SK-N-SH (cell line): Measurements from ENCODE around the gene PPP2R5C. TPM values are rescaled to one million over a fixed set of nuclear protein-coding genes. Genes with fewer than 3 reads are reported as not detected.

ENCODE experiments used
- CTCF ChIA-PET: fragments of 300-600, 350-600 bp; formaldehyde crosslinking; extraction: SDS; loops from one replicate; lab custom pipeline; 2021; lab: Yijun Ruan, JAX
- POLR2A ChIA-PET: fragments of 350-600 bp; sonication (Branson Sonifier 250); formaldehyde crosslinking; extraction: SDS; loops from one replicate; lab custom pipeline; 2020; ENCODE audit warnings: antibody characterized with exemption, inconsistent platforms; lab: Yijun Ruan, JAX
- DNase-seq: peaks from one replicate; pipeline ENCODE4 v3.0.0; 2012
- H2AFZ ChIP-seq: fragments of 200-600 bp; sonication (generic); 2 replicates; pipeline ENCODE4 v1.8.1; 2016; ENCODE audit warnings: antibody characterized with exemption, mild to moderate bottlenecking, low read depth
- H3F3A ChIP-seq: fragments of 200-600 bp; sonication (generic); replicated peaks from 2 replicates; pipeline ENCODE3; 2016; ENCODE audit warnings: antibody characterized with exemption, mild to moderate bottlenecking; ENCODE audit not compliant: insufficient read depth
- H3K27ac ChIP-seq, 2 experiments: fragments of 200-500 bp in 1 of 2; fragments of 200-600 bp in 1 of 2; sonication (Bioruptor generic) in 1 of 2; sonication (generic), shearing (Covaris generic) in 1 of 2; 2 replicates each; pipeline versions ENCODE4 v1.5.1 to v1.6.1; 2014 to 2016; ENCODE audit warnings: low read depth in 2 of 2, inconsistent platforms in 1 of 2, low read length in 1 of 2, mild to moderate bottlenecking in 1 of 2, mixed read lengths in 1 of 2
- H3K27me3 ChIP-seq: fragments of 200-600 bp; sonication (generic), shearing (Covaris generic); 2 replicates; pipeline ENCODE4 v1.6.1; 2016; ENCODE audit warnings: mixed run types; ENCODE audit not compliant: insufficient read depth
- H3K36me3 ChIP-seq, 2 experiments: fragments of 200-500 bp in 1 of 2; fragments of 200-600 bp in 1 of 2; sonication (Bioruptor generic) in 1 of 2; sonication (generic) in 1 of 2; replicated peaks in 1 of 2; 2 replicates each; pipeline versions ENCODE3 to v1.5.1; 2014 to 2016; ENCODE audit warnings: low read length in 1 of 2, mild to moderate bottlenecking in 1 of 2; ENCODE audit not compliant: insufficient read depth in 2 of 2, control insufficient read depth in 1 of 2
- H3K4me1 ChIP-seq, 2 experiments: fragments of 200-500 bp in 1 of 2; fragments of 200-600 bp in 1 of 2; sonication (Bioruptor generic) in 1 of 2; sonication (generic), shearing (Covaris generic) in 1 of 2; 2 replicates each; pipeline versions ENCODE4 v1.5.1 to v1.6.1; 2014 to 2016; ENCODE audit warnings: low read depth in 1 of 2, low read length in 1 of 2, mixed run types in 1 of 2; ENCODE audit not compliant: insufficient read depth in 2 of 2, control insufficient read depth in 1 of 2
- H3K4me2 ChIP-seq: fragments of 200-600 bp; sonication (generic), shearing (Covaris generic); 2 replicates; pipeline ENCODE4 v1.6.1; 2017; ENCODE audit warnings: mixed run types
- H3K4me3 ChIP-seq, 2 experiments: fragments of 200-500 bp in 1 of 2; fragments of 200-600 bp in 1 of 2; sonication (Bioruptor generic) in 1 of 2; sonication (generic), shearing (Covaris generic) in 1 of 2; 2 replicates each; pipeline versions ENCODE4 v1.5.1 to v1.8.1; 2014 to 2016; ENCODE audit warnings: low read depth in 2 of 2, inconsistent platforms in 1 of 2, low read length in 1 of 2, mild to moderate bottlenecking in 1 of 2, mixed read lengths in 1 of 2, moderate library complexity in 1 of 2
- H3K79me2 ChIP-seq: fragments of 200-600 bp; sonication (generic); 2 replicates; pipeline ENCODE4 v1.8.1; 2017; ENCODE audit warnings: mild to moderate bottlenecking; ENCODE audit not compliant: insufficient read depth
- H3K9ac ChIP-seq: fragments of 200-600 bp; sonication (generic); 2 replicates; pipeline ENCODE4 v1.6.1; 2017; ENCODE audit warnings: mixed run types
- H3K9me2 ChIP-seq: fragments of 200-600 bp; sonication (generic); 2 replicates; pipeline ENCODE4 v1.6.1; 2017; ENCODE audit warnings: mixed run types
- H3K9me3 ChIP-seq: fragments of 200-600 bp; sonication (generic); 2 replicates; pipeline ENCODE4 v1.6.1; 2017; ENCODE audit warnings: mixed run types, mild to moderate bottlenecking, moderate library complexity
- H4K20me1 ChIP-seq: fragments of 200-600 bp; sonication (generic); 2 replicates; pipeline ENCODE4 v1.6.1; 2017; ENCODE audit warnings: mild to moderate bottlenecking, mixed run types; ENCODE audit not compliant: insufficient read depth
- CTCF ChIP-seq: fragments of 200-600 bp; sonication (generic); IDR thresholded peaks from 2 replicates; pipeline ENCODE4 v1.6.1; 2017; ENCODE audit warnings: antibody characterized with exemption, mild to moderate bottlenecking, moderate library complexity
- EZH2phosphoT487 ChIP-seq: fragments of 200-600 bp; sonication (generic); IDR thresholded peaks from 2 replicates; pipeline ENCODE4 v1.6.1; 2017; ENCODE audit warnings: low read depth, mixed run types, mild to moderate bottlenecking, antibody characterized with exemption, moderate library complexity, borderline replicate concordance
- FOXJ3 ChIP-seq: sonication (generic); formaldehyde crosslinking; IDR thresholded peaks from 2 replicates; pipeline ENCODE4 v1.5.1; 2020; ENCODE audit warnings: mild to moderate bottlenecking, missing genetic modification reagents
- FOXM1 ChIP-seq: IDR thresholded peaks from 2 replicates; pipeline ENCODE4 v1.4.0; 2012; ENCODE audit warnings: low read depth, mild to moderate bottlenecking
- GATA2 ChIP-seq: sonication (generic); formaldehyde crosslinking; IDR thresholded peaks from 2 replicates; pipeline ENCODE4 v1.5.0; 2020; ENCODE audit warnings: mild to moderate bottlenecking, missing genetic modification reagents
- IRF3 ChIP-seq: fragments of 150-350 bp; IDR thresholded peaks from 2 replicates; pipeline ENCODE4 v1.6.1; 2016; ENCODE audit warnings: mild to moderate bottlenecking, low read depth, low read length
- MEF2A ChIP-seq: IDR thresholded peaks from 2 replicates; pipeline ENCODE4 v1.4.0; 2012; ENCODE audit warnings: low read depth, borderline replicate concordance
- MXI1 ChIP-seq: IDR thresholded peaks from 2 replicates; pipeline ENCODE4 v1.6.1; 2012; ENCODE audit warnings: mild to moderate bottlenecking, low read depth, low read length, improper control_type of control experiment
- POLR2AphosphoS5 ChIP-seq: IDR thresholded peaks from 2 replicates; pipeline ENCODE4 v1.6.1; 2012; ENCODE audit warnings: low read depth, low read length
- RCOR1 ChIP-seq: fragments of 150-350 bp; IDR thresholded peaks from 2 replicates; pipeline ENCODE4 v1.6.1; 2017; ENCODE audit warnings: antibody characterized with exemption, low read length
- REST ChIP-seq: IDR thresholded peaks from 2 replicates; pipeline ENCODE4 v1.6.1; 2012; ENCODE audit warnings: mild to moderate bottlenecking, low read depth, low read length, moderate library complexity
- RFX5 ChIP-seq: IDR thresholded peaks from 2 replicates; pipeline ENCODE4 v1.6.1; 2012; ENCODE audit warnings: mild to moderate bottlenecking, improper control_type of control experiment, low read length
- SIN3A ChIP-seq: IDR thresholded peaks from 2 replicates; pipeline ENCODE4 v1.6.1; 2012; ENCODE audit warnings: low read depth, mild to moderate bottlenecking, low read length, moderate library complexity, borderline replicate concordance
- SMC3 ChIP-seq: IDR thresholded peaks from 2 replicates; pipeline ENCODE4 v1.6.1; 2012; ENCODE audit warnings: low read depth, low read length, improper control_type of control experiment
- YY1 ChIP-seq: IDR thresholded peaks from 2 replicates; pipeline ENCODE4 v1.4.0; 2012; ENCODE audit warnings: low read depth, mild to moderate bottlenecking
- ZBTB33 ChIP-seq: IDR thresholded peaks from 2 replicates; pipeline ENCODE4 v1.4.0; 2012; ENCODE audit warnings: low read depth, borderline replicate concordance
- WGBS: methylation state at CpG from one replicate; pipeline ENCODE4 v1.1.6; 2017; ENCODE audit warnings: low lambda C conversion rate; 5-methylcytosine and 5-hydroxymethylcytosine counted together
- polyA plus RNA-seq, 3 experiments: library from polyadenylated mRNA; depleted of rRNA; stranded (reverse); fragments of >200 nt; gene quantifications; 2 replicates each; pipeline ENCODE4 v1.2.3, GENCODE V29; 2012
- TF ChIP-seq, protein P1 (sequence below): IDR thresholded peaks from 2 replicates; pipeline ENCODE4 v1.4.0; 2012; ENCODE audit warnings: low read depth
- TF ChIP-seq, protein P2 (sequence below): IDR thresholded peaks from 2 replicates; pipeline ENCODE4 v1.4.0; 2012; ENCODE audit warnings: low read depth, borderline replicate concordance

The PPP2R5C gene
- polyA plus RNA-seq, 1 of the 3 experiments (the other 2 are of a cell fraction), result 43.7 TPM

GRCh38 chr14:101714394-101714793 is 47.1 kb upstream of the PPP2R5C start:
- CTCF ChIA-PET, result interaction anchor here (0.7 kb wide), 1 partner anchor 115 kb away, joined by 3 read pairs; no protein-coding TSS in a partner anchor
- Histone ChIP-seq H3K79me2 (no peaks in the 10 kb centered on the region), H3K4me3 (no peak overlapping the region), H4K20me1 (no peaks in the 10 kb centered on the region), H3K9ac (no peak overlapping the region), H3K4me2 (no peak overlapping the region), H3K4me1 (peaks cover 0 to 6% of the 10 kb centered on the region in 2 experiments; a peak in 1 of 4 replicates), H3K9me3 (no peaks in the 10 kb centered on the region), H2AFZ (no peak overlapping the region), H3F3A (no peaks in the 10 kb centered on the region), H3K36me3 (no peaks in the 10 kb centered on the region), H3K27ac (no peak overlapping the region), H3K27me3 (no peaks in the 10 kb centered on the region), H3K9me2 (no peaks in the 10 kb centered on the region)
- 38% methylated on average over 3 of the region's 3 CpGs for WGBS
- POLR2A ChIA-PET, result no interaction called here
- DNase-seq, result no peak
- TF ChIP-seq YY1 (no peak), CTCF (no peak), MEF2A (no peak), POLR2AphosphoS5 (no peak), SIN3A (no peak), RFX5 (no peak), IRF3 (no peak), GATA2 (no peak), EZH2phosphoT487 (no peak), RCOR1 (no peak), FOXJ3 (CRISPR knock-in tag) (no peak), SMC3 (no peak), MXI1 (no peak), ZBTB33 (no peak), REST (no peak), FOXM1 (no peak)
- TF ChIP-seq, protein P1, sequence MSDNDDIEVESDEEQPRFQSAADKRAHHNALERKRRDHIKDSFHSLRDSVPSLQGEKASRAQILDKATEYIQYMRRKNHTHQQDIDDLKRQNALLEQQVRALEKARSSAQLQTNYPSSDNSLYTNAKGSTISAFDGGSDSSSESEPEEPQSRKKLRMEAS, result no peak
- TF ChIP-seq, protein P2, sequence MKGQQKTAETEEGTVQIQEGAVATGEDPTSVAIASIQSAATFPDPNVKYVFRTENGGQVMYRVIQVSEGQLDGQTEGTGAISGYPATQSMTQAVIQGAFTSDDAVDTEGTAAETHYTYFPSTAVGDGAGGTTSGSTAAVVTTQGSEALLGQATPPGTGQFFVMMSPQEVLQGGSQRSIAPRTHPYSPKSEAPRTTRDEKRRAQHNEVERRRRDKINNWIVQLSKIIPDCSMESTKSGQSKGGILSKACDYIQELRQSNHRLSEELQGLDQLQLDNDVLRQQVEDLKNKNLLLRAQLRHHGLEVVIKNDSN, result no peak
